ENCODE data around the gene TPRN.

The TPRN gene

DNA sequence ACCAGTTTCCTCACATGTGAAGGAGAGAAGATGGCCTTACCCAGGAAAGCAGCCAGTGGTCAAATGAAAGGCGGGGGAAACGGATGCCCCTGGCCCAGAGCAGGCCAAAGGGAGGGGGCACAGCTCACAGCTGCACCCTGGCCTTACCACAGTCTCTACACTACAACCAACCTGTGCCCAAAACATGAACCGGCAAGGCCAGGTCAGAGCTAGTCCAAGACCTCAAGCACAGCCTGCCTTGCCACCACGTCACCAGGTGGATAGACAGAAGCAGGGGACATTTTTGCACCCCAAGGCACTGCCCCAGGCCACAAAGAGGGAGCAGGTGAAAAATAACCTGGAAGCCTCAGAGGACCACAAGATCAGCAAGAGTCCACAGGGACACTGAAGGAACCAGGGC lies 57.1 kb downstream of the TPRN start:
- DNase-seq (ENCODE audit: low read depth in 2 of 2): no peak

DNA sequence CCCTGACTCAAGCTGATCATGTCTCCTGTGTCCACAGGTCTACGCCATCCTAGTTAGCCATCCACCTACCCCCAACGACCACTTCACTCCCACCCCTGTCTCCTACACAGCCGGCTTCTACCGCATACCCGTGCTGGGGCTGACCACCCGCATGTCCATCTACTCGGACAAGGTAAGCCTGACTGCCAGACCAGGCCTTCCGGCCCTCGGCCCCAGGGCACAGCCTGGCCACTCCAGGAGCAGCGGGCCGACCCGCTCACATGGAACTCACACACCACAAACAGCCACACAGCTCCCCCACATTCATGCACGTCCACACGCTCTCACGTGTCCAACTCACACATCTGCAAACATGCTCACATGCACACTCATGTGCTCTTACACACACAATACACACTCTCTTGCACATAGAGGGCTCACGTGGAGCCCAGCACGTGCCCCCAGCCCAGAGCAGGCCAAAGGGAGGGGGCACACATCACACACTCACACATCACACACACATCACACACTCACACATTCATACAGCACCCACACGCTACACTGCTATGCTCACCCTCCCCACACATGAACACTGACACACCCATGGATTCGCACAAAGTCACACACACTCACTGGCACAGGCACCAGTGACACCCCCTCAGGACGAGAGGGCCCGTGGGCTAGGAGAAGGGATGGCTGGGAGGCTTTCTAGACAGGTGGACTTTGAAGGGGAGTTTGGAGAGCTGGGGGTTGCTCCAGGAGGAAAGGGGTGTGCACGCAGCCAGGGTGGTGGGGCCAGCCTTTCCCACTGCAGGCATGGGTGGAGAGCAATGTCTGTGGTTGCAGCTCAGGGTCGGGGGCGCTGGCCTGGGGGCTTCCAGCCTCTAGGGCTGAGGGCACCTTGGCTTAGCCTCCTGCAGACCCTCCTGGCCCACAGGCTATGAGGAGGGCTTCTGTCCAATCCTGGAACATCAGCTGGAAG lies 58.3 kb downstream of the TPRN start:
- DNase-seq (ENCODE audit: low read depth in 2 of 2): no peak

Data from stimulated activated CD4-positive, alpha-beta T cell treated with anti-CD3 and anti-CD28 coated beads, Interleukin-4, amount 100 ng/mL, for 48 hours (primary cell).